Fibroblast of skin of left quadriceps (primary cell): ENCODE data around the gene SLC38A10.
"Not testable (repeated sequence)": the region's sequence is repeated elsewhere in the genome, so short reads cannot be mapped to it uniquely, and the experiment has no call there.

Experiments
- DNase-seq, 2 experiments: peaks; one replicate each; pipeline ENCODE4 v3.0.0-alpha.2; 2013; ENCODE audit warnings: low read depth in 2 of 2

Gene SLC38A10

DNA sequence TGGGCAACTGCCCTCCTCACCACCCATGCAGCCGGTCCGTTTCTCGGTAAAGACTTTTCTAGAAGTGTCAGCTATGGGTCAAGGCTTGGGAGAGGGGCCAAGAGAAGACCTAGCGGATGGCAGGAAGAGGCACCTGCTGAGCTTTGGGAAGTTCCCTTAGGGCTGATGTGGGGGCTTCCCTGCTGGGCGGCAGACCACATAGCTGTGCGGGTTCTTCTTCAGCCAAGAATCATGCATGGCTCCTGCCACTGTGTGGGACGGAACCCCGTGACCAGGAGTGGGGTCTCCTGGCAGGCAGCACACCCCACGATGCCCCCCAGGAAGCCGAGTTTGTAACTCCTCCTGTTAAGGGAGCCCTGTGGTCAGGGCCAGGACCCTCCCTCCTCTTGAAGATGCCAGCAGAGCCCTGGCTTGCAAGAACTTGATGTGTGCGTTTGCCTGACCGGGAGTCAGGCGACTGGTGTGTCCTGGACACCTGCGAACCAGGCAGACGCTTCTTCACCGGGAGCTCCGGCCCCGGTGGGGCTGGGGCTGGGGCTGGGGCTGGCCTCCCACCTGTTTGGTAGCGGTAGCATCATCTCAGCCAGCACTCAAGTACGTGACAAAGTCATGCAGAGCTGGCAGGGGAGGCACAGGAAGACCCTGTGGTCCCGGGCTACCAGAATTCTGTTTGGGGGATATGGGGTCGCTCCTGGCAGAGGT lies 17.7 kb upstream of the SLC38A10 start:
- DNase-seq, result no peak

DNA sequence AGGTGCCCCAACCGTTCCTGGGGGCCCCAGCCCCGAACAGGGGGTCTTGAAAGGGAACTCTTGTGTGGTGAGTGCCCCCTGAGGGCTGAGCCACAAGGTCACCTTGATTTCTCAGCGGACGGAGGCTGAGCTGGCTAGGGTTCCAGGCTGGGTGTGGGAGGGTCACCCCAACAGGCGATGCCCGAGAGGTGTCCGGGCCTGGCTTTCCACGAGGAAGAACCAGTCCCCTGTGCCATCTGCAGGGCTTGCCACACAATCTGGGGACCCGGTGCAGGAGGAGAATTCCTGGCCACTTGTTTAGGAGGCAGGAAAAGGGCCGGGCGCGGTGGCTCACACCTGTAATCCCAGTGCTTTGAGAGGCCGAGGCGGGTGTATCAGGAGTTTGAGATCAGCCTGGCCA lies 16.8 kb upstream of the SLC38A10 start:
- DNase-seq, result no peak

DNA sequence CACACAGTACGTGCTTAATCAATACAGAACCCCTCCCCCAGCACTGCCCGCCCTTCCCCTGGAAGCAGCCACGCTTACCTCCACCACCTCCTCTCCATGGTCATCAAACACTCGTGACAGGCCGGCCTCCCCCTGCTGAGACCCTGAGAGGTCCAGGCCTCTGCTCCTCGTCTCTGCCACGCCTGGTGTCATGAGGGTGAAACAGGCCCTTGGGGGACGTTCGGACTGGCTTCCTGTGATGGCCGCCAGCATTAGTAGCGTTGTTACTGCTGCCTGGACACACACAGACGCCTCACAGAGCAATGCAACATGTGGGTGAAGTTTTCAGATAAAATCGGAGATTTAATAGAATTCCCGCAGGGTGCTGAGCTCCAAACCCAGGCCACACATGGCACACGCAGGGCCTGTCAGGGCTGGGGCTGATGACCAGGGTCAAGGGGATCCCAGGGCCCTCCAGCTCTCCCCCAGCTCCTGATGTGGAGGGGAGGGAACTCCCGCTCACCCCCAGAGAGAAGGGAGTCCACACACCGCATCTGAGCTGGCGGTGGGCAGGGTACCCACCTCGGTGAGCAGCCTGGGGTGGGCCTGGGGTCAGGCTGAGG lies 15.9 kb upstream of the SLC38A10 start:
- no peak for DNase-seq

DNA sequence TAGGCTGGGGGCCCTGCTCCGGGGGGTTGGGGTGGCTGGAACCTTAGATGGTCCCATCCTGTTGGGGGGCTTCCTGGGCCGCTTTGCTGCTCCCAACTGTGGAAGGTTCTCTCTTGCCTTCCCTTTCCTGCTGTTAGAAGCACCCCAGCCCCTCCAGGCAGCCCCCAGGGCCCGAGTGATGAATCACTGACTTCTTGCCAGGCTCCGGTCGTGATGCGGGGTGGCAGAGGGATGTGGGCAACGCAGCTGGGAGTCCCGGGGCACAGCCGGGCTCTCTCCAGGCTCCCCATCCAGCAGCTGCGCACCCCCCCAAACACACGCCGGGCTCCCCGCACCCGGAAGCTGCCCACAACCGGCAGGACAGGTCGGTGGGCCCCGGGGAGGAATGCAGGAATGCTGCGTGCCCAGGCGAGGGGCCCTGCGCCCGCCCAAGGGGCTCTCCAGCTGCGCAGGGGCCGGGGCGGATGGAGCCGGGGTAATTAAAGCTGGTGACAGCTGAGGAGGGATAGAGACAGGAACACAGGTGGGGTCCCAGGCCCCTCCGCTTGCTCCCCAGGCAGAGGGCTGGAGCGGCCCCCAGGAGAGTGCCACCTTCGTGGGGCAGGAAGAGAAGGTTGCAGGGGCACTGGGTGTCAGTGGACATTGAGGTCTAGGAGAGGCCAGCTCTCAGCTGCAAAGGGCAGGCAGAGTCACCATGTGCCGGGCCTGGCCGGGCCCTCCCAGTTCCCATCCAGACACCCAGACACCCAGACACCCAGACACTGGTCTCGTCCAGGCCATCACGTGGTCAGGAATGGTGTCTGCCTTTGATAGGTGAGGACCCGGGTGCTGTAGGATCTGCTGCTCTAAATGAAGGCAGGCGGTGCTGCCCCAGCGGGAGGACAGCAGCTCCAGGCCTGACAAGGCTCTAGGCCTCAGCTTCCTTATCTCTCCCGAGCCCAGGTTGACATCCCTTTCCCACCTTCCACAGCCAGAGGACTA lies 15.0 kb upstream of the SLC38A10 start:
- no peak for DNase-seq

DNA sequence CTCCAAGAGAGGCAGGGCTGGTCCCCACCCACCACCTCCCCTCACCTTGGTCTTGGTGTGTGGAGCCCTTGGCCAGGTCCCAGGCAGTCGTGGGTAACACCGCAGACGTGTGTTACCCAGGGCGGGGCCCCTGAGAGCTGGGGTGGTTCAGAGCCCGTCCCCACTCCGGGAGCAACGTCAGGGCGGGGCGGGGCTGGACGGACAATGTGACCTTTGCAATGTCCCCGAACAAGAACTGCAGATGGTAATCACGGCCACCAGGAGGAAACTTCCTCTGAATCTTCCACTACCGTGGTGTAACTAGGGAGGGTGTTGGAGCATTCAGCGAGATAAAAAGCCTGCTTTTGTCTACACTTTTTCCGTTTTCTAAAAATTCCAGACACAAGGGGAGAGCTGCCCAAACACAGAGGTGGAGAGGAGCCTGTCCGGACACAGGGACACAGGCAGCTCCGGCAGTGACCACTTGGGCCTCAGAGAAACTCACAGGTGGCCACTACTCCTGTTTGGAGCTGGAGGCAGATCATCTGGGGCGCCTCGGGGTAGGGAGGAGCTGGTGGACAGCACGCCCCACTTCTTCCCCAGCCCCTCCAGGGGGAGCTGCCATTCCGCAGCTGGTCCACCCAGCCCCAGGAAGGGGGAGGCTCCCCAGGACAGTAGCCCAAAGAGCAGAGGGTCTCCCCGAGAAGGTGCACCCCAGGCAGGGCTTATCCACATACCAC lies 14.2 kb upstream of the SLC38A10 start:
- DNase-seq, result no peak

DNA sequence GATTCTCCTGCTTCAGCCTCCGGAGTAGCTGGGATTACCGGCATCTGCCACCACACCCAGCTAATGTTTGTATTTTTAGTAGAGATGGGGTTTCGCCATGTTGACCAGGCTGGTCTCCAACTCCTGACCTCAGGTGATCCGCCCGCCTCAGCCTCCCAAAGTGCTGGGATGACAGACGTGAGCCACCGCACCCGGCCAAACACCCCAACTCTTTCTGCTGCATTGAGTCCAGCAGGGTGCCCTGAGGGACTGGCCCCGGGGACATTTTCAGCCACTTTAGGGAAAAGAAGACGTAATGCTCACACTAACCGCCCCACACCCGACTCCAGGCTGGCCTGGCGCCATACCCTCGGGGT lies 13.7 kb upstream of the SLC38A10 start:
- not testable (repeated sequence) for DNase-seq

DNA sequence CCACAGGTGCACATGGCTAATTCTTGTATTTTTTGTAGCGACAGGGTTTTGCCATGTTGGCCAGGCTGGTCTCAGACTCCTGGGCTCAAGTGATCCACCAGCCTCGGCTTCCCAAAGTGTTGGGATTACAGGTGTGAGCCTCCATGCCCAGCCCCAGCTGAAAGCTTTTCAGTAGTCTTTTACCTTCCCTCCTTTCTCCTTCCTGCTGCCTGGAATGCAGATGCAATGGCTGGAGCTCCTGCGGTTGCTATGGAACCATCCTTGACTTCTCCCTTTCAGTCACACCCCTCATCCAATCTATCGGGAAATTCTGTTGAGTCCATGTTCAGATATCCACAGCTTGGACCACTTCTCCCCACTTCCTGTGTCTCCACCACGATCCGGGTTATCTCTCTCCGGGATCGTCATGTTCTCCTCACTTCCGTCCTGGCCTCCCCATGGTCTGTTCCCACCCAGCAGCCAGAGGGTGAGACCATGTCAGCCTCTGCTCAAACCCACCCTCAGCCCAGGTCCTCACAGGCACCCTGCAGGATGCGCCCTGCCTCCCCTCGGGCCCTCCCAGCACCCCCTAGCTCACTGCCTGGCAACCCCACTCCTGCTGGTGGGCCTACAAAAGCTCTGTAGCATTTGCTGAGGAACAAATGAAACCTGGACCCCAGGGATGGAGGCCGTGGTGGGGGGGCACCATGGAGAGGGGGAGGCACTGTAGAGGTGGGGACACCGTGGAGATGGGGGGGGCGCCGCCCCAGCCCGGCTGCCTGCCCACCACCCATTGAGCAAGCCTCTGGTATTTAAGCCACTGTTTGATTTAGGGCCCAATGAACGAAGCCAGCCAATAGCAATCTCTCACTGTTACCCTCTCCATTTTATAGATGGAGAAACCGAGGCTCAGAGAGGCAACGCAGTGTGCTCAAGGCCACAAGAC lies 12.8 kb upstream of the SLC38A10 start:
- DNase-seq, result no peak

DNA sequence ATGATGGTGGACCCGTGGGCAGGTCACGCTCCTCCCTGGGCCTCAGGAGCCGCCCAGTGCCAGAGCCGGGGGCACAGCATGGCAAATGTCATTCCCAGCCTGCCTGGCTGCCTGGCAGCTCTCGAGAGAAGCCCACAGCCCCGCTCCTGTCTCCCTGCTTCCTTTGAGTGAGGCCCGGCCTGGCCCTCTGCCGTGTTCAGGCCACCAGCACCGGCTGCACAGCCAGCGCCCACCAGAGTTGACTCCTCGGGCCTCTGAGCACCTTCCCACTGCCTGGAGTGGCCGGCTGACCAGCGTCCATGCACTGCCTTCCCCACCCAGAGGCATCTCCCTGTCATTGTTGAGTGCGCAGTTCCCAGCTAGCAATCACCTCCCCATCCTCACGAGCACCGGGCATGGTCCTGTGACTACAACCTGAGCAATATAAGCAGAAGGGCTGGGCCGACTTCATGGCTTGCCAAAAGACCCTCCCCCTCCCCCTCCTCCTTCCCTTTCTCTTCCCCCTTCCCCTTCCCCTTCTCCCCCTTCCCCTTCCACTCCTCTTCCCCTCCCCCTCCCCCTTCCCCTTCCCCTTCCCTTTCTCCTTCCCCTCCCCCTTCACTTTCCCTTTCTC lies 11.9 kb upstream of the SLC38A10 start:
- no peak for DNase-seq

DNA sequence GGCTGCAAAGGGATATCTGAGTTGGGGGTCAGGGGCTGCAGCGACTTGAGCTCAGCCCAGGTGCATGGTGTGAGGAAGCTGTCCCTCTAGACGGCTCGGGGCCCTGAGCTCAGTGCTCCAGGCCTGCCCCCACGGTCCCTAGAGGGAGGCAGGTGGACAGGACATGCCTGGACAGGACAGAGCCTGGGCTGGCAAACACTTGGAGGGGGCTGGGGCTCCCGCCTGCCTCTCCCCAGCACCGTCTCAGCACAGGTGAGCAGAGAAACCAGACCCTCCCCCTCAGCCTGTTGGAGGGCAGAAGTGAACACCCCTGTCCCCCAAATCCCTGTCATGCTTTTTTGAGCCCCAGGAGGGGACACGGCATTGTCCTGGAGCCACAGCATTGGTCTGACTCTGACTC lies 11.4 kb upstream of the SLC38A10 start:
- DNase-seq, result no peak

DNA sequence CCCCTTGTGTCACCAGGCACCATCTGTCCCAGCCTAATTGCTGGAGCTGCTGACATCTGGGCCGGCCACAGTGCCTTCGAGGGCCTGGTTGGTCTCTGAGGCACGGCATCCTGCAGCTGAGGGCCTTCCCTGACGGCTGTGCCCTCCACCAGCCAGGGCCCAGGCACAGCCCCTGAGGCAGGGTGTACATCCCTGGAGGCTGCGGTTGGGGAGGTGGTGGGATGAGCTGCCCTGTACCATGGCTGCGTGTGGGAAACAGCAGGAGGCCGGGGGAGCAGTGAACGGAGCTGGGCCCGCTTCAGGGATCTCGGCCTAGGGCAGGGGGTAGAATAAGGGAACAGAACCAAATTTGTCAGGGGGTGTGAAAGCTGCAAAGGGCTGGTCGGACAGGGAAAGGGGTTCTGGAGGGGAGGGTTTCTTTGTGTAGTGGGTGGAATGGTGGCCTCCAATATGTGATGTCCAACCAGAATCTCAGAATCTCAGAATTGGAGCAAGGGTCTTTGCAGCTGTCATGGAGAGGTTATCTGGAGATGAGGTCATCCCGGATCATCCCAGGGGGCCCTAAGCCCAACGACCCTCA lies 10.0 kb upstream of the SLC38A10 start:
- DNase-seq, result no peak

DNA sequence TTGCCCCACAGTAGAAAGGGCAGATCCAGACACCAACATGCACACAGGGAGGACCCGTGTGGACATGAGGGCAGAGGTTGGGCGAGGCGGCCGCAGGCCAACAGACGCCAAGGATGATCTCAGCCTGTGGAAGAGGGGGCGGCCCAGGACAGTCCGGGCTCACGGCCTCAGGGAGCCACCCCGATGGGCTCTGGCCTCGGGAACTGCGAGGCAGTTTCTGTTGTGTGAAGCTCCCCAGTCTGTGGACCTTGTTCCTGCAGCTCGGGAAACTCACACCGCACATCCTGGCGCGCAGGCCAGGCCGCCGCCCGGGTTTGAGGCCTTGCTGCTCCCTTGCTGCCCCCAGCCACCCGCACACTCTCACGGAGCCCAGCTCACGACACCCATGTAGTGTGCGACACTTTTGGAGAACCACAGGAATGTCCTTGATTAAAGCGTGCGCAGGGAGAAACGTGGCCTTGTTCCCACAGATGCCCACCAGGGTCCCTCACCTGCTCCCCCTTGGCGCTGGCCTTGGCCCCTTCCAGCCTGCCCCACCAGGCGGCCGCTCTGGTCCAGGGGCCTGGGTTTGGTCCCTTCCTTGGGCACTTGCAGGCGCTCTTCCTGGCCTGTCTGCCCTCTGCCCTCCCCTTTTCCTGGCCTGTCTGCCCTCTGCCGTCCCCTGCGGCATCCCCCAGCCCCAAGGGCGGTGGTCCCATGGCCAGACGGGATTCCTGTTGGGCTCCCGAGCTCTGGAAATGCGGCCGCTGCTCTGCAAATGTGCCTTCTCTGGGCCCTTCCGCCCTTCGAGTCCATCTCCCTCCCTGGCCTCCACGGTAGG lies 9.3 kb upstream of the SLC38A10 start:
- DNase-seq, result no peak

DNA sequence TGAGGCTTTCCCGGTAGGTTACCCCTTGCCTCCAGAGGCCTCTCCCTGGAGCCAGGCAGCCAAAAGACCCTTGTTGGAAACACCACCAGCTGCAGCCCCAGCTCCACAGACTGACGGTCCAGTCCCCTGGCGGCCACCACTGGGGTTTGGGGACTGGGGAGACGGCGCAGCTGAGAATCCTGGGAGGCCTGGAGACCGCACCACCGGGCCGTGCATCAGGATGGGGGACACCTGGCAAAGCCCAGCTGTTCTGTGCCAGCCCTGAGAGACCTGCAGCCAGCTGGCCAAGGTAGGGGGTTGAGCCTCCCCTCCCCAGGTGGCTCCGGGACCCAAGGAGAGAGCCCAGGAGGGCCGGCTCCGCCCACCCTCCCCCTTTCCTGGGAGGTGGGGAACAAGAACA lies 8.3 kb upstream of the SLC38A10 start:
- no peak for DNase-seq

DNA sequence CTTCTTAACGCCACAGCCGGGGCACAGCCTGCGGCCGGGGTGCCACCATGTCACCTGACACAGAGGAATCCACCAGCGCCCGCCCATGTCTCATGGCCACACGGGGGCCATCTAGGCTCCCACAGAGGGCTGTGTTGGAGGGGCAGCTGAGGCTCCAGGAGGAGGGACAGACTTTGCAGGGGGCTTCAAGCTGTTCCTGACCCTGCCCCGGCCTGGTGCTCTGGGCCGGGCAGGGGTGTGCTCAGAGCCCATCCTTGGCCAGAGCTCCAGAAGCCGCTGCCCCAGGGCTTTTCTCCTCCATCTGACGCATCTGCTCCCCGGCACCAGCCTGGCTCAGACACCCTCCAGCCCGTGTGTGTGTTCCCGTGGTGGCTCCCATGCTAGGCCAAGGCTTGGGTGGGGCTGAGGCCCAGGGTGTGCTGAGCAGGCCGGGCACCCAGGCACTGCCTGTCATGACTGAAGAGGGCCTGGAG lies 7.8 kb upstream of the SLC38A10 start:
- DNase-seq, result no peak

DNA sequence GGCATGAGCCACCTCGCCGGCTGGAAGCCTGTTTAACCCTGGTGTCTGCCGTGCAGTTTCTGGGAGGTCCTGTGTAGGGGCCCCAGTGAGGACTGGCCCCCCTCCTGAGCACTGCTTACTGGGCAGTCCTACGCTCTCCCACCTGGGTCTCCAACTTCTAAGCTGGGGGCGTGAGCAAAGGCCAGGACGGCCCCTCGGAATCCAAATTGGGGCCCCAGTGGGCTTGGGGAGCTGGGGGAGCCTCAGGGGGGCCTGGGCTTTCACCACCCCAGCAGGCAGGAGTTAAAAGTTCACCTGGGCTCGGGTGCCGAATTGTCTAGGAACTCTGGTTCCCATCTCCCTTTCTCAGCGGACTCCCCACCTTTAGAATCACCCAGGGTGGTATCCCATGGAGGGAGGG lies 7.2 kb upstream of the SLC38A10 start:
- DNase-seq, result no peak

DNA sequence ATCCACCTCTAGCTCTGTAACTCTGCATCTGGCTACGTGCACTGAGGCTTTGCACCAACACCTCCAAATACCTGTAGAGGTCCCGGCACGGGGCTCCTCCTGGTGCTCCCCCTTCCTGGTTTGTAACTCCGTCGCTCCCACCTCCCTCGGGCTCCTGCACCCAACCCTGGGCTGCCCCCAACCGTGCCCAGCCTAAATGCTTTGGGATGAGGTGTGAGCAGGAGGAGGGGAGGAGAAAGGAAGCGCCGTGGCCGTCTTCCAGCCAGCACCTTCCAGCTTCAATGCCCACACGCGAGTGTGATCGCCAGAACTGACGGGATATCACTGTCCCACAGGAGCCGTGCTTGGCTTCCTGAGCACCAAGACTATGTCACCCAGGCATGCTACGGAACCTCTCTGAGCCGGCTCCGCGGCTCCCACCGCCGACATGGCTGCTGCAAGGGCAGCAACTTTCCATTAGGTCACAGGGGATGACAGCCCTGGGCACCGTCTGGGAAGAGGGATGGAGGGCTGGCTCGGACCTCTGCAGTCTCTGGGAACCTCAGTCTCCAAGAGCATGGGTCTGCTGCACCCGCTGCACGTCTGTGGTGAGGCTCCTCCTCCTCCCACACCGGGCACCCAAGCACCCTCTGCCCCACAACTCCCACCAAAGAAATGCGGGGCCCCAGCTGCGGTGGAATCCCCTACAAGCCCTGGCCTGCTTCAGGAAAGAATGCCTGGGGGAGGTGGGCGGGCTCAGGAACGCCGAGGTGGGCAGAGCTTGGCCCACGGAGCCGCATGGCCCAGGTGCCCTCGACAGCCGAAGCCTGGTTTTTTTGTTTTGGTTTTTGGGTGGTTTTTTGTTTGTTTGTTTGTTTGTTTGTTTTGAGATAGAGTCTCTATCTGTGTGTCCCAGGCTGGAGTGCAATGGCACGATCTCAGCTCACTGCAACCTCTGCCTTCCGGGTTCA lies 6.4 kb upstream of the SLC38A10 start:
- no peak for DNase-seq

DNA sequence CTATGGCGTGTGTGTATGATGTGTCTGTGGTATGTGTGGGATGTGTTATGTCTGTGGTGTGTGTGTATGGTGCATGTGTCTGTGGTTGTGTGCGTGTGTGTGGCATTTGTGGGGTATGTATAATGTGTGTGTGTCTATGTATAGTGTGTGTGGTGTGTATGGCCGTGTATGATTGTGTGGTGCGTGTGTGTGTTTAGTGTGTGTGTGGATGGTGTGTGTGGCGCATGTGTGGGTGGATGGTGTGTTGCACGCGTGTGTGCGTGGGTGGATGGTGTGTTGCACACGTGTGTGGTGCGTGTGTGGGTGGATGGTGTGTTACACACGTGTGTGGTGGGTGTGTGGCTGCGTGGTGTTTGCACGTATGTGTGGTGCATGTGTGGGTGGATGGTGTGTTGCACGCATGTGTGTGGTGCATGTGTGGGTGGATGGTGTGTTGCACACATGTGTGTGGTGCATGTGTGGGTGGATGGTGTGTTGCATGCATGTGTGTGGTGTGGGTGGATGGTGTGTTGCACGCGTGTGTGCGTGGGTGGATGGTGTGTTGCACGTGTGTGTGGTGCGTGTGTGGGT lies 5.6 kb upstream of the SLC38A10 start:
- no peak for DNase-seq

DNA sequence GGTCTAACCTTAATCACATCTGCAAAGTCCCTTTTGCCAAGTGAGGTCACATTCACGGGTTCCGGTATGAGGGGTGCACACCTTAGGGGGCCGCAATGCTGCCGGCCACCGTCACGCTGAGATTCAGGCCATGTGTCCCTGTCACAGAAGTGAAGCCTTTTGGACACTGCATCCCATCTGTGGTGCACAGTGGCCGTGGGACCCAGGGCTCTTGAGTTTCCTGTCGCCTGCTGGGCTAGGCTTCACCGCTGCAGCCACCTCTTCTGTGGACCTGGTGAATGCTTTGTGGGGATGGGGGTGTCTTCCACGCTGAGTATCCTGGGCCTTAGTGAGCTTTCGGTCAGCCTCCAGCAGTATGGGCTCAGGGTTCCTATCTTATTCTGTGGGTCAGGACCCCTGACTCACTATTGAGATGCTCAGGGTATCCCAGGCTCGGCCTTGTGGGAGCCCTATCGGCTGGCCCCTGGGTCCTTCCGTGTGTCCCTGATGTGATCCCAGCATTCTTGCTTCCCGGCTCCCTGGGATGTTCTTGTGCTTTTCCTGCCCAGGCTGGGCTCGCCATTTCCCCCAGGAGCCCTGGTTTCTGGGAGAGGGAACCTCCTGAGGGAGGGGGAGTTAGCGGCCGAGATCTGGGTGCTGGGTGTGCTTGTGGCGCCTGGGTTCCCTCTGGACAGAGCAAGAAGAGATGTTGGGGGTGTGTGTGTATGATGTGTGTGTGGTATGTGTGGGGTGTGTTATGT lies 4.9 kb upstream of the SLC38A10 start:
- no peak for DNase-seq
